B cell (primary cell): Measurements from ENCODE around the gene HIBADH. TPM values are rescaled to one million over a fixed set of nuclear protein-coding genes. Genes with fewer than 3 reads are reported as not detected.

Experiments
- ATAC-seq: fragments of 200-7000 bp; cut with Tn5 transposase; one replicate; pipeline ENCODE4 v1.10.0; 2021; ENCODE audit warnings: low read depth, mild to moderate bottlenecking, moderate number of reproducible peaks, moderate library complexity
- CTCF ChIA-PET: fragments of 350-600 bp; sonication (Branson Sonifier 250); formaldehyde crosslinking; loops from one replicate; lab custom pipeline; 2021; ENCODE audit warnings: antibody characterized with exemption, inconsistent platforms; lab: Charles Lee
- POLR2A ChIA-PET: fragments of 350-600 bp; sonication (Branson Sonifier 250); formaldehyde crosslinking; loops from one replicate; lab custom pipeline; 2021; ENCODE audit warnings: antibody characterized with exemption; lab: Charles Lee
- DNase-seq: peaks from one replicate; pipeline ENCODE4 v3.0.0; 2013
- H2AFZ ChIP-seq: 2 replicates; pipeline ENCODE4 v1.6.1; 2012; ENCODE audit warnings: mild to moderate bottlenecking, low read depth, low read length; ENCODE audit not compliant: insufficient read depth, poor library complexity, severe bottlenecking
- H3K27ac ChIP-seq, 2 donors: 1 replicate in 1 of 2; 2 replicates in 1 of 2; pipeline ENCODE4 v1.5.1; 2012 to 2013; ENCODE audit warnings: low read length in 2 of 2, mild to moderate bottlenecking in 2 of 2, moderate library complexity in 1 of 2
- H3K27me3 ChIP-seq, 4 experiments: fragments of 200-600 bp in 1 of 4; sonication (generic) in 1 of 4; replicated peaks in 1 of 4; 1 replicate in 2 of 4; 2 replicates in 2 of 4; pipeline versions ENCODE4 v1.6.1 to v1.7.0; 2013 to 2016; ENCODE audit warnings: low read length in 3 of 4, mild to moderate bottlenecking in 2 of 4, mixed read lengths in 1 of 4, moderate library complexity in 1 of 4; ENCODE audit not compliant: insufficient read depth in 4 of 4, control insufficient read depth in 3 of 4; ENCODE audit errors: control extremely low read depth in 1 of 4
- H3K36me3 ChIP-seq, 2 experiments: replicated peaks in 1 of 2; 1 replicate in 1 of 2; 2 replicates in 1 of 2; pipeline versions ENCODE4 v1.6.1 to v1.7.1; 2013; ENCODE audit warnings: low read length in 1 of 2; ENCODE audit not compliant: insufficient read depth in 2 of 2, control insufficient read depth in 1 of 2; ENCODE audit errors: control extremely low read depth in 1 of 2, extremely low read depth in 1 of 2
- H3K4me1 ChIP-seq, 2 donors: fragments of 200-600 bp in 1 of 2; sonication (generic) in 1 of 2; 1 replicate in 1 of 2; 2 replicates in 1 of 2; pipeline versions ENCODE4 v1.5.1 to v1.6.1; 2013 to 2017; ENCODE audit warnings: low read length in 2 of 2; ENCODE audit not compliant: control insufficient read depth in 2 of 2, insufficient read depth in 2 of 2
- H3K4me2 ChIP-seq: replicated peaks from 2 replicates; pipeline ENCODE3; 2012; ENCODE audit warnings: mild to moderate bottlenecking, low read depth, low read length; ENCODE audit not compliant: poor library complexity, severe bottlenecking
- H3K4me3 ChIP-seq, 5 experiments: fragments of 200-600 bp in 1 of 5; sonication (generic) in 1 of 5; 1 replicate in 3 of 5; 2 replicates in 2 of 5; pipeline versions ENCODE4 v1.5.1 to v1.7.0; 2011 to 2016; ENCODE audit warnings: low read length in 4 of 5, mild to moderate bottlenecking in 4 of 5, low read depth in 2 of 5, control low read depth in 1 of 5, moderate library complexity in 1 of 5; ENCODE audit not compliant: insufficient read depth in 1 of 5; ENCODE audit errors: control extremely low read depth in 1 of 5, extremely low read depth in 1 of 5
- H3K79me2 ChIP-seq: fragments of 200-600 bp; sonication (generic); one replicate; pipeline ENCODE4 v1.6.0; 2016; ENCODE audit warnings: low read length; ENCODE audit not compliant: control insufficient read depth, insufficient read depth
- H3K9ac ChIP-seq: fragments of 200-600 bp; sonication (generic); 2 replicates; pipeline ENCODE4 v1.6.1; 2017; ENCODE audit warnings: mild to moderate bottlenecking, low read length, moderate library complexity
- H3K9me3 ChIP-seq, 3 donors: one replicate each; pipeline versions ENCODE4 v1.6.1 to v1.7.1; 2013; ENCODE audit warnings: low read length in 2 of 3; ENCODE audit not compliant: control insufficient read depth in 2 of 3, insufficient read depth in 1 of 3; ENCODE audit errors: control extremely low read depth in 1 of 3
- H4K20me1 ChIP-seq: 2 replicates; pipeline ENCODE4 v1.6.0; 2012; ENCODE audit warnings: mild to moderate bottlenecking, low read length; ENCODE audit not compliant: insufficient read depth, control insufficient read depth, poor library complexity, severe bottlenecking
- H3K27ac Mint-ChIP-seq: one replicate; pipeline ENCODE4 v1.8.0; 2021; ENCODE audit warnings: mixed read lengths
- H3K27me3 Mint-ChIP-seq: one replicate; pipeline ENCODE4 v1.8.0; 2021; ENCODE audit warnings: mixed read lengths
- H3K4me1 Mint-ChIP-seq: one replicate; pipeline ENCODE4 v1.8.0; 2021; ENCODE audit warnings: mixed read lengths
- H3K4me3 Mint-ChIP-seq: one replicate; pipeline ENCODE4 v1.8.0; 2021; ENCODE audit warnings: mixed read lengths
- H3K9me3 Mint-ChIP-seq: one replicate; pipeline ENCODE4 v1.8.0; 2022; ENCODE audit warnings: mixed read lengths; ENCODE audit not compliant: insufficient read depth
- CTCF ChIP-seq: fragments of 200-600 bp; IDR thresholded peaks from one replicate; pipeline ENCODE4 v1.8.0; 2022; ENCODE audit warnings: antibody characterized with exemption, mild to moderate bottlenecking
- EZH2 ChIP-seq: IDR thresholded peaks from 2 replicates; pipeline ENCODE4 v1.6.1; 2012; ENCODE audit warnings: borderline replicate concordance, low read depth, mild to moderate bottlenecking, moderate library complexity, low read length; ENCODE audit not compliant: insufficient read depth, poor library complexity, severe bottlenecking
- WGBS: methylation state at CpG from one replicate; pipeline ENCODE4 v1.1.5; 2013; ENCODE audit warnings: missing lambda C conversion rate; ENCODE audit not compliant: insufficient coverage; 5-methylcytosine and 5-hydroxymethylcytosine counted together
- intact Hi-C: fragments of 100-400 bp; cut with micrococcal nuclease; formaldehyde crosslinking; loops from one replicate; pipeline ENCODE4 v1.10.0; 2022
- polyA plus RNA-seq: library from polyadenylated mRNA; depleted of rRNA; stranded (reverse); fragments of >200 nt; gene quantifications from 2 replicates; pipeline ENCODE4 v1.2.3, GENCODE V29; 2012
- total RNA-seq, 2 donors: library from RNA; stranded (reverse); fragments of 120-200 nt in 1 of 2; gene quantifications; 1 replicate in 1 of 2; 2 replicates in 1 of 2; pipeline versions ENCODE4 v1.2.3 to v1.2.4, GENCODE V29; 2013 to 2022

The HIBADH gene
- total and polyA plus RNA-seq, 2 donors (not counting 1 experiment from before 2014, with no cell fraction given) = 6.9 to 14.1 TPM

- no peaks in the 10 kb centered on the region for H3K4me1 ChIP-seq
- no peak overlapping the region for H3K9ac ChIP-seq
- no peaks in the 10 kb centered on the region for H3K9me3 Mint-ChIP-seq
- TF ChIP-seq CTCF (no peak), EZH2 (no peak)
- intact Hi-C loops = no loop called here
- H3K27me3 Mint-ChIP-seq = no peaks in the 10 kb centered on the region
- ChIA-PET CTCF (interaction anchor here (0.6 to 1.4 kb wide), 2 partner anchors 15 to 23 kb away, joined by 4 to 6 read pairs; no protein-coding TSS in a partner anchor), POLR2A (no interaction called here)
- WGBS = 100% methylated on average over 3 of the region's 5 CpGs
- no peak overlapping the region for H3K27ac Mint-ChIP-seq
- no peak overlapping the region for H3K4me3 ChIP-seq
- no peaks in the 10 kb centered on the region for H3K36me3 ChIP-seq
- no peak for ATAC-seq
- H2AFZ ChIP-seq = no peak overlapping the region
- no peak overlapping the region for H3K4me3 Mint-ChIP-seq
- no peaks in the 10 kb centered on the region for H4K20me1 ChIP-seq
- H3K27me3 ChIP-seq = no peaks in the 10 kb centered on the region
- H3K9me3 ChIP-seq = no peaks in the 10 kb centered on the region
- H3K79me2 ChIP-seq = no peaks in the 10 kb centered on the region
- no peak overlapping the region for H3K27ac ChIP-seq
- no peaks in the 10 kb centered on the region for H3K4me1 Mint-ChIP-seq
- no peak overlapping the region for H3K4me2 ChIP-seq
- no peak for DNase-seq
Observed at GRCh38 chr7:27553273-27553672, 109.4 kb downstream of the HIBADH start.

- H3K79me2 ChIP-seq = no peaks in the 10 kb centered on the region
- no peaks in the 10 kb centered on the region for H3K4me1 ChIP-seq
- H3K27ac ChIP-seq = no peak overlapping the region
- TF ChIP-seq EZH2 = no peak
- no peak for TF ChIP-seq CTCF
- H3K4me3 Mint-ChIP-seq = no peak overlapping the region
- H3K4me2 ChIP-seq = no peak overlapping the region
- no peak overlapping the region for H3K9ac ChIP-seq
- H2AFZ ChIP-seq = no peak overlapping the region
- no peak for ATAC-seq
- H3K4me1 Mint-ChIP-seq = no peaks in the 10 kb centered on the region
- H3K27ac Mint-ChIP-seq = no peak overlapping the region
- no peaks in the 10 kb centered on the region for H3K9me3 Mint-ChIP-seq
- H3K36me3 ChIP-seq = no peaks in the 10 kb centered on the region
- no peak for DNase-seq
- H3K27me3 Mint-ChIP-seq = no peaks in the 10 kb centered on the region
- CTCF ChIA-PET = interaction anchor here (0.7 kb wide), 1 partner anchor 25 kb away, joined by 3 read pairs; no protein-coding TSS in a partner anchor
- H4K20me1 ChIP-seq = no peaks in the 10 kb centered on the region
- intact Hi-C loops = no loop called here
- no peak overlapping the region for H3K4me3 ChIP-seq
- POLR2A ChIA-PET = no interaction called here
- H3K27me3 ChIP-seq = no peaks in the 10 kb centered on the region
- no peaks in the 10 kb centered on the region for H3K9me3 ChIP-seq
- 100% methylated on average over 4 of the region's 8 CpGs for WGBS
Observed at GRCh38 chr7:27551803-27552400, 110.8 kb downstream of the HIBADH start.
